Sciatic nerve (tissue), 2 donors: ENCODE data around the gene VWA5B2. TPM values are rescaled to one million over a fixed set of nuclear protein-coding genes. Genes with fewer than 3 reads are reported as not detected.
A peak's percentile ranks its signal among the peaks of the same experiment; 100 is the strongest.

Experiments
- ATAC-seq: fragments of 200-7000 bp; cut with Tn5 transposase; one replicate; pipeline ENCODE4 v1.9.1; 2020; ENCODE audit warnings: mild to moderate bottlenecking, moderate library complexity
- DNase-seq: peaks from one replicate; pipeline ENCODE4 v3.0.0-alpha.2; 2020; ENCODE audit warnings: low spot score
- intact Hi-C: fragments of 100-400 bp; cut with DNase I; formaldehyde crosslinking; loops from one replicate; pipeline ENCODE4 v1.14.2; 2022
- total RNA-seq: library from RNA; stranded (reverse); fragmentation: NEBNext Ultra II Directional; extraction: Animal tissue kit (Norgen Biotek cat#: 25700); gene quantifications from one replicate; pipeline ENCODE4 v1.2.1, GENCODE V29; 2021
- donor health status: DM: no; HTN: no; CAD: no.
- donor health status: DM: no; HTN: no; CAD: no.

Gene VWA5B2
- total RNA-seq, 1 donor from 2014 or later, result 0.53 TPM

- no peak for DNase-seq
- no peak for ATAC-seq
- intact Hi-C loops, result no loop called here
These were observed 17.7 kb upstream of the VWA5B2 start for GRCh38 chr3:184211718-184212117.

GRCh38 chr3:184218814-184219213 lies 10.6 kb upstream of the VWA5B2 start:
- intact Hi-C loops, result no loop called here
- no peak for ATAC-seq
- no peak for DNase-seq

DNA sequence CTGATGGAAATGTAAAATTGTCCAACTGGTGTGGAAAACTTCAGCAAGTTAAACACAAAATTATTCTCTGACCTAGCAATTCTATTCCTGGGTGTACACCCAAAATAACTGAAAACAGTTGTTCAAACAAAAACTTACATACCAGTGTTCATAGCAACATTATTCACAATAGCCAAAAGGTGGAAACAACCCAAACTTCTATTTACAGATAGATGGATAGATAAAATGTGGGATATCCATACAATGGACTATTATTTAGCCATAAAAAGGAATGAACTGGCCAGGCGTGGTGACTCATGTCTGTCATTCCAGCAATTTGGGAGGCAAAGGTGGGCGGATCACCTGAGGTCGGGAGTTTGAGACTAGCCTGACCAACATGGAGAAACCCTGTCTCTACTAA lies 6.9 kb upstream of the VWA5B2 start:
- DNase-seq (no peak), ATAC-seq (no peak)
- intact Hi-C loops, result no loop called here

GRCh38 chr3:184223946-184224345 lies 5.4 kb upstream of the VWA5B2 start:
- intact Hi-C loops, result no loop called here
- no peak for ATAC-seq
- no peak for DNase-seq

DNA sequence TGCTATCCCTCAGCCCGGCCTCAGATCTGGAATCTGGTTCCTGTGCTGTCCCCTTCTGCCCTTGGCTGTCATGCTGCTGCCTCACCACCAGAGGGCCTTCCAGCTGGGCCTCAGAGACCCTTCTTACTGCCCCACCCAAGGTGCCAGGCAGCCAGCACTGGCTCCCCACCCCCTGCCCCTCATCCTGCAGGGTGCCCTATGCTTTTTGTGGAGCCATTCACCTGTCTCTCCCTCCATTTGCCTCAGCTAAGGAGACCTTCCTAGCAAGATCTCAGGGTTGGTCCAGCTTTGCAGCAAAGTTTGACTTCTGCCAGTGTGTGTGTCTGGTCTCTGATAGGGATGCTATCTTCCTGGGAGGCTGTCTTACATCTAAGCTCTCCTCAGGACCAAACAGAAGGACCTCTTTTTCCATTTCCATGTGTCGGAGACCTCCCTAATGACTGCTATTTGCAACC lies 1.9 kb upstream of the VWA5B2 start:
- ATAC-seq, result no peak
- intact Hi-C loops, result no loop called here
- DNase-seq, result peak; percentile 54

DNA sequence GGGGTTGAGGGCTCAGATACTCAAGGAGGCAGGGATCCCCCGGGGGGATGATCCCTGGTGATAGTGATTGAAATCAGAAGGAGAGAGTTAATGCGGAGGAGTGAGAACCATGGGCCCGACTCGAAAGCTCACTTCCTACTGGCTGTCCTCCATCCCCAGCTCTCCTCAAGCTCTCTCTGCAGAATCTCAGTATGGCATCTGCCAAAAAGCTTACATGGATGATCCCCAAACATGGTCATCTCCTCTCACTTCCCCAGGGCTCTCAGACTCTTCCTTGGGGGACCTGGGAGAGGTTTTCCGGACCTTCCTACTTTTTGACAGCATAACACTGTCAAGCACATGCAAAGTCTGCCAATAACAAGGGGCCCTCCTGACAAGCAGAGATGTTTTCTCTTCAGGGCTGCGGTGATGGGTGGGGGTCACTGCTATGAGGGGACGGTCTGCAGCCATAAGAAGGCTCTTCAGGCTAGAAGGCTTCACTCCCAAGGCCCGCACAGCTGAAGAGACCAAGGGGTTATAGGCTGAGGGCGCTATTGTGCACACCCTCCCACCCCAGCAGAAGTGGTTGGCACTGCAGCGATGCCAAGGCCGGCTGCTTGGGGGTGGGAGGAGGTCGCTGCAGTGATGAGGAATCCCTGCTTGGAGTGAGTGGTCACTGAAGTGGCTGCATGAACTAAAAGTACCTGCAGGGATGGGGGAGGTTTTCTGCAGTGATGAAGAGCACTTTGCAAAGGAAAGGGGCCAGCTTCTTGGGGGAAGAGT lies 828 bp upstream of the VWA5B2 start:
- DNase-seq, result peak; percentile 48
- intact Hi-C loops, result no loop called here
- peak; percentile 22 for ATAC-seq

- intact Hi-C loops, result no loop called here
- DNase-seq (peak; percentile 52), ATAC-seq (no peak)
These were observed 757 bp downstream of the VWA5B2 start for GRCh38 chr3:184230081-184230602.

- ATAC-seq (no peak), DNase-seq (peak; percentile 27)
- intact Hi-C loops, result no loop called here
These were observed 1.5 kb downstream of the VWA5B2 start for GRCh38 chr3:184230603-184231528.

DNA sequence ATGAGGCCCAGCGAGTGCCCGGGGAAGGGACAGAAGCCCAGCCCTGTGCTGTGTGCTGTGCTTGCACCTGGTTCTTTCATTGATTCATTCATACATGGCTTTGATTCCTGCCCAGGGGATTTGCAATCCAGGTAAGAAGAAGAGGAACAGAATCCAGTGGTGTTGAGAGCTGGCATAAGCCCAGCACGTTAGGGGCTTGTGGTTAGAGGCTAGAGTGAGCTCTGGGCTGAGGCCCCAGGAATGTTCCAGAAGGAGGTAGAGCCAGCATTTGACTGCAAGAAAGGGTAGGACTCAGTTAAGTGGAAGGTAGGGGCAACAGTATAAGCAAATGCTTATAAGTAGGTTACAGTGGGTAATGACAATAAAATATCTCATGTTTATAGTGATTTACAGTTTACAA lies 2.3 kb downstream of the VWA5B2 start:
- ATAC-seq (no peak), DNase-seq (peak; percentile 13)
- intact Hi-C loops, result no loop called here

GRCh38 chr3:184233127-184233843 lies 3.9 kb downstream of the VWA5B2 start:
- intact Hi-C loops, result no loop called here
- ATAC-seq (no peak), DNase-seq (peak; percentile 46)

DNA sequence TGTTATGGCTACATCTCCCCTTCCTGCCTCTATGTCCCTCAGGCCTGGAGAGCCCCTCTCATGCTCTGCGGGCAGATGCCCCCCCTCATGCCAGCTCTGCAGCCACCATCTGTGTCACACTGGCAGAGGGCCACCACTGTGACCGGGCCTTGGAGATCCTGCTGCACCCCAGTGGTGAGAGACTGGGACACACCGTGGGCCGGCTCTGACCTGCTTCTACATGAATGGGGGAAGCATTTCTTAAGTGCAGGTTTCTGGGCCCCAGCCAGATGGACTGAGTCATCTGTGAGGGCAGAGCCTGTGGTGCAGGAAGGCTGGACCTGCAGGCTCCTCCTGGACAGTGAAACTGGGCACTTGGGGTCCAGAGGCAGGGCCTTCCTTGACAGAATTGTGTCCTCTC lies 4.8 kb downstream of the VWA5B2 start:
- intact Hi-C loops, result no loop called here
- peak; percentile 58 for DNase-seq
- no peak for ATAC-seq

DNA sequence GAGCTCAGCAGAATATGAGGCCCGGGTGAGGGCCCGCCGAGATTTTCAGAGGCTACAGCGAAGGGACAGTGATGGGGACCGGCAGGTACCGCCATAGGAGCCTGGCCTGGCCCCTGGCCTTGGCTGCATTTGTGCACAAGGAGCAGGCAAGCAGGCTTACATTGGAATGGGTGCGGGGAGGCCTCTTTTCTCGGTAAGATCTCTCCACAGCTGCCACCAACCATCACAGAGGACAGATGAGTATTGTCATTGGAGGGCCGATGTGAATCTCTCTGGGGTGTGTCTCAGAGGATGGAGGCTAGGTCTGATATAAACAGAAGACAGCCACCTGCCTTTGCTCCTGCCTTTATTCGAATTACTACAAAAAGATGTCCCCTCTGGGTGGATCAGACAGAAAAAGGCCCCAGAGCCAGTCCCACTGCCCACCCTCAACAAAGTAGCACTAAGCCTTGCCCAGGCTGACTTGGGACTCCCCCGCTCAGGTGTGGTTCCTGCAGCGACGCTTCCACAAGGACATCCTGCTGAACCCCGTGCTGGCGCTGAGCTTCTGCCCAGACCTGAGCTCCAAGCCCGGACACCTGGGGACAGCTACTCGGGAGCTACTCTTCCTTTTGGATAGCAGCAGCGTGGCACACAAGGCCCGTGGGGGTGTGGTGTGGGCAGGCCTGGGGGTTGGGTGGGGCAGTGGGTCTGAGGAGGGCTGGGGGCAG lies 5.4 kb downstream of the VWA5B2 start:
- ATAC-seq (no peak), DNase-seq (peak; percentile 42)
- intact Hi-C loops, result no loop called here

DNA sequence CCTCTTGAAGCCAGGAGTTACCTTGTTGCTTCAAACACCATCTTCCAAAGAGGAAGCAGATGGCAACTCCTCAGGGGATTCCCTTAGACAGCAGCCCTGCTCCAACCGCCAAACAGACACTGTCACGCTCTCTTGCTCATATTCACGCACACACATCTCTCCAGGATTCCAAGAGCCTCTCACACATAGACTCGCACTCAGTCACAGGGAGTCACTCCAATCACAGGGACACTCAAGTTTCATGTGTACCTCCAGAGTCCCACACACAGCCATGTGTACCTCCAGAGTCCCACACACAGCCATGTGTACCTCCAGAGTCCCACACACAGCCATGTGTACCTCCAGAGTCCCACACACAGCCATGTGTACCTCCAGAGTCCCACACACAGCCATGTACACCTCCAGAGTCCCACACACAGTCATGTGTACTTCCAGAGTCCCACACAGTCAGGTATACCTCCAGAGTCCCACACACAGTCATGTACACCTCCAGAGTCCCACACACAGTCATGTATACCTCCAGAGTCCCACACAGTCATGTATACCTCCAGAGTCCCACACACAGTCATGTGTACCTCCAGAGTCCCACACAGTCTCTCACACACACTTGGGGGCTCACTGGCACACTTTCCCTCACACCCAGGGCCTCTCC lies 6.1 kb downstream of the VWA5B2 start:
- intact Hi-C loops, result no loop called here
- no peak for DNase-seq
- no peak for ATAC-seq

DNA sequence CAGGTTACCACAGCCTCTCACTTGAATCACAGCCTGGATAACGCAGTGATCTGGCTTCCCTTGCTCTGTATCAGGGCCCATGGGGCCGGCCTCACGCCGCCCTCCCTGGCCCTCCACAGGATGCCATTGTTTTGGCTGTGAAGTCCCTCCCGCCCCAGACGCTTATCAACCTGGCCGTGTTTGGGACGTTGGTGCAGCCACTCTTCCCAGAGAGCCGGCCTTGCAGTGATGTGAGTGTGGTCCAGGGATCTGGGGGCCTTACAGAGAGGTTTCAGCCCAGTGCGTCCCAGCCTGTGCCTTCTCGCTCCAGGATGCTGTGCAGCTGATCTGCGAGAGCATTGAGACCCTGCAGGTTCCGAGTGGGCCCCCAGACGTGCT lies 6.6 kb downstream of the VWA5B2 start:
- DNase-seq (peak; percentile 34), ATAC-seq (no peak)
- intact Hi-C loops, result no loop called here

GRCh38 chr3:184236636-184237035 lies 7.3 kb downstream of the VWA5B2 start:
- intact Hi-C loops, result no loop called here
- DNase-seq (no peak), ATAC-seq (no peak)

DNA sequence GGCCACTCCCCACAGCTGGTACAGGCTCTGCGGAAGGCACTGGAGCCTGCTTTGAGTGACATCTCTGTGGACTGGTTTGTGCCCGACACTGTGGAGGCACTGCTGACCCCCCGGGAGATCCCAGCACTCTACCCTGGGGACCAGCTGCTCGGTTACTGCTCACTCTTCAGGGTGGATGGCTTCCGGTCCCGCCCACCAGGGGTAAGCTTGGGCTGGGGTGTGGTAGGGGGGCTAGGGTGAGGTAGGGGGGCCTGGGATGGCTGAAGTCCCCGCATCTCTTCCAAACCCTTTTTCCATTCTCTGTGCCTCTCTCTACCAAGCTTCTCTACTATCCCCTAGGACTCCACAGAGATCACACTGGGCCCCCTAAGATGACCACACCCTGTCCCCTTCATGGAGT lies 7.8 kb downstream of the VWA5B2 start:
- intact Hi-C loops, result no loop called here
- DNase-seq, result no peak
- ATAC-seq, result no peak

- intact Hi-C loops, result no loop called here
- ATAC-seq, result no peak
- DNase-seq, result no peak
These were observed 8.4 kb downstream of the VWA5B2 start for GRCh38 chr3:184237807-184238206.

DNA sequence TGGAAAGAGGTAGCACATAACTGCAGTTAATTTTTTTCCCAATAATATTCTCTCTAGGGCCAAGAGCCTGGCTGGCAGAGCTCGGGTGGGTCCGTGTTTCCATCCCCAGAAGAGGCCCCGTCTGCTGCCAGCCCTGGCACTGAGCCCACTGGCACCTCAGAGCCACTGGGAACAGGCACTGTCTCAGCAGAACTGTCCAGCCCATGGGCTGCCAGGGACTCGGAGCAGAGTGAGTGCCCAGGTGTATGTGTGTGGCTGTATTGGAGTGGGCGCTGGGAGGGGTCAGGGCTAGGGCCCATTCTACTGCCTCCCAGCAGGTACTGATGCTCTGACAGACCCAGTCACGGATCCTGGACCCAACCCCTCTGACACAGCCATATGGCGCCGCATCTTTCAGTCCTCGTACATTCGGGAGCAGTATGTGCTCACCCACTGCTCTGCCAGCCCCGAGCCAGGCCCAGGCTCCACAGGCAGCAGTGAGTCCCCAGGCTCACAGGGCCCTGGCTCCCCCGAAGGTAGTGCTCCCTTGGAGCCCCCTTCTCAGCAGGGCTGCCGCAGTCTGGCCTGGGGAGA lies 8.9 kb downstream of the VWA5B2 start:
- intact Hi-C loops, result no loop called here
- ATAC-seq (no peak), DNase-seq (no peak)
